Uterus (tissue), 4 donors: ENCODE results near the gene RNU6-1. TPM values are rescaled to one million over a fixed set of nuclear protein-coding genes. Genes with fewer than 3 reads are reported as not detected.
A peak's percentile ranks its signal among the peaks of the same experiment; 100 is the strongest.

ENCODE experiments used
- DNase-seq, 2 donors: peaks; one replicate each; pipeline ENCODE4 v3.0.0-alpha.2; 2019 to 2020
- H3K27ac ChIP-seq, 2 donors: fragments of 200-600 bp; sonication (generic); 1 replicate in 1 of 2; 2 replicates in 1 of 2; pipeline ENCODE4 v1.5.1; 2016 to 2018
- H3K27me3 ChIP-seq, 2 donors: fragments of 200-600 bp; sonication (generic); one replicate each; pipeline ENCODE4 v1.5.1; 2018 to 2019; ENCODE audit warnings: control low read depth in 1 of 2
- H3K36me3 ChIP-seq, 2 donors: fragments of 200-600 bp; sonication (generic); one replicate each; pipeline ENCODE4 v1.5.1; 2019; ENCODE audit warnings: control low read depth in 1 of 2
- H3K4me1 ChIP-seq, 2 donors: fragments of 200-600 bp; sonication (generic); one replicate each; pipeline ENCODE4 v1.5.1; 2018 to 2019; ENCODE audit warnings: control low read depth in 1 of 2
- H3K4me3 ChIP-seq, 2 donors: fragments of 200-600 bp; sonication (generic); 1 replicate in 1 of 2; 2 replicates in 1 of 2; pipeline ENCODE4 v1.5.1; 2018 to 2019; ENCODE audit warnings: mild to moderate bottlenecking in 1 of 2
- H3K9me3 ChIP-seq, 2 donors: fragments of 200-600 bp; sonication (generic); one replicate each; pipeline ENCODE4 v1.5.1; 2019; ENCODE audit warnings: control low read depth in 1 of 2
- POLR2A ChIP-seq, 2 donors: fragments of 450-650 bp; IDR thresholded peaks; one replicate each; pipeline ENCODE4 v1.6.1; 2016; ENCODE audit warnings: antibody characterized with exemption in 2 of 2, mild to moderate bottlenecking in 1 of 2, moderate library complexity in 1 of 2
- intact Hi-C: fragments of 100-400 bp; cut with DNase I; formaldehyde crosslinking; loops from one replicate; pipeline ENCODE4 v1.15.1; 2023; ENCODE audit warnings: low total_unique reads
- total RNA-seq, 4 donors: library from RNA; depleted of rRNA in 3 of 4; stranded (reverse); fragments of >200 nt in 3 of 4; gene quantifications; one replicate each; pipeline versions ENCODE4 v1.1.0 to v1.2.4, GENCODE V29; 2014 to 2023
- TF ChIP-seq, protein P1 (sequence below), 4 experiments: fragments of 200-600 bp in 2 of 4; fragments of 450-650 bp in 2 of 4; sonication (generic) in 2 of 4; IDR thresholded peaks; one replicate each; pipeline ENCODE4 v1.5.1; 2016 to 2019; ENCODE audit warnings: antibody characterized with exemption in 4 of 4, mild to moderate bottlenecking in 2 of 4, moderate library complexity in 1 of 4
- donor health status: DM: yes; HTN: yes; CAD: no.

The RNU6-1 gene
- total RNA-seq, 4 donors from 2014 or later, result not detected

GRCh38 chr15:67820992-67821783, 18.7 kb downstream of the RNU6-1 start:
- DNase-seq, result peak in 1 of 2 donors; percentile 45
- peaks cover 25 to 70% of the 10 kb centered on the region in 2 donors for H3K27me3 ChIP-seq
- intact Hi-C loops, result no loop called here
- no peak overlapping the region for H3K27ac ChIP-seq
- no peaks in the 10 kb centered on the region for H3K9me3 ChIP-seq
- no peak overlapping the region for H3K4me3 ChIP-seq
- H3K4me1 ChIP-seq, result peaks cover 0 to 11% of the 10 kb centered on the region in 2 donors
- H3K36me3 ChIP-seq, result no peaks in the 10 kb centered on the region
- TF ChIP-seq, protein P1, sequence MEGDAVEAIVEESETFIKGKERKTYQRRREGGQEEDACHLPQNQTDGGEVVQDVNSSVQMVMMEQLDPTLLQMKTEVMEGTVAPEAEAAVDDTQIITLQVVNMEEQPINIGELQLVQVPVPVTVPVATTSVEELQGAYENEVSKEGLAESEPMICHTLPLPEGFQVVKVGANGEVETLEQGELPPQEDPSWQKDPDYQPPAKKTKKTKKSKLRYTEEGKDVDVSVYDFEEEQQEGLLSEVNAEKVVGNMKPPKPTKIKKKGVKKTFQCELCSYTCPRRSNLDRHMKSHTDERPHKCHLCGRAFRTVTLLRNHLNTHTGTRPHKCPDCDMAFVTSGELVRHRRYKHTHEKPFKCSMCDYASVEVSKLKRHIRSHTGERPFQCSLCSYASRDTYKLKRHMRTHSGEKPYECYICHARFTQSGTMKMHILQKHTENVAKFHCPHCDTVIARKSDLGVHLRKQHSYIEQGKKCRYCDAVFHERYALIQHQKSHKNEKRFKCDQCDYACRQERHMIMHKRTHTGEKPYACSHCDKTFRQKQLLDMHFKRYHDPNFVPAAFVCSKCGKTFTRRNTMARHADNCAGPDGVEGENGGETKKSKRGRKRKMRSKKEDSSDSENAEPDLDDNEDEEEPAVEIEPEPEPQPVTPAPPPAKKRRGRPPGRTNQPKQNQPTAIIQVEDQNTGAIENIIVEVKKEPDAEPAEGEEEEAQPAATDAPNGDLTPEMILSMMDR (IDR thresholded peaks at IDR 0.05), result no peak
- no peak for TF ChIP-seq POLR2A (IDR thresholded peaks at IDR 0.05)

- Histone ChIP-seq H3K36me3 (no peaks in the 10 kb centered on the region), H3K4me1 (peaks cover 0 to 3% of the 10 kb centered on the region in 2 donors), H3K4me3 (no peak overlapping the region), H3K9me3 (peaks cover 0 to 6% of the 10 kb centered on the region in 2 donors), H3K27me3 (peaks cover 16 to 64% of the 10 kb centered on the region in 2 donors), H3K27ac (no peak overlapping the region)
- DNase-seq, result no peak
- intact Hi-C loops, result no loop called here
- TF ChIP-seq POLR2A (IDR thresholded peaks at IDR 0.05), result no peak
- TF ChIP-seq, protein P1 (IDR thresholded peaks at IDR 0.05), result no peak
These were observed 19.5 kb downstream of the RNU6-1 start for GRCh38 chr15:67820122-67820991.

DNA sequence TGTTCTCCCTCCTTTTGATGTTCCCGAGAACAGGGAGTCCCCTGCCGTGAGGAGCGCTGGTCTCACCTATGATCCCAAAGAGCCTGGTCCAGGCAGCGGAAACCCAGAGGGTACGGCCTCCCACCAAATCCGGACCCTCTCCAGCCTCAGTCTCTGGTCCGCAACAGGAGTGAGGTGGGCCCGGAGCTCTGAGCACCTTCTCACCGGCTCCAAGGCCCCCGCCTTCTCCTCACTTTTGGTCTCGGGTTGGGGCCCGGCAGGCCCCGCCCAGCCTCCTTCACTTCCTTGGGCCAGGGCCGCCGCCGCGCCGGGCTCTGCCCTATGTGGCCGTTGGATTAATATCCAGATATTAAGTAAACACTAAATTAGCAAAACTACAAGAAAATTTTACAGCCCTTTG, 20.2 kb downstream of the RNU6-1 start:
- H3K36me3 ChIP-seq, result no peaks in the 10 kb centered on the region
- no peak overlapping the region for H3K4me3 ChIP-seq
- peaks cover 0 to 10% of the 10 kb centered on the region in 2 donors for H3K9me3 ChIP-seq
- TF ChIP-seq, protein P1 (IDR thresholded peaks at IDR 0.05), result no peak
- no peak for TF ChIP-seq POLR2A (IDR thresholded peaks at IDR 0.05)
- intact Hi-C loops, result no loop called here
- H3K27ac ChIP-seq, result no peak overlapping the region
- H3K4me1 ChIP-seq, result no peaks in the 10 kb centered on the region
- DNase-seq, result no peak
- H3K27me3 ChIP-seq, result peaks cover 12 to 56% of the 10 kb centered on the region in 2 donors

DNA sequence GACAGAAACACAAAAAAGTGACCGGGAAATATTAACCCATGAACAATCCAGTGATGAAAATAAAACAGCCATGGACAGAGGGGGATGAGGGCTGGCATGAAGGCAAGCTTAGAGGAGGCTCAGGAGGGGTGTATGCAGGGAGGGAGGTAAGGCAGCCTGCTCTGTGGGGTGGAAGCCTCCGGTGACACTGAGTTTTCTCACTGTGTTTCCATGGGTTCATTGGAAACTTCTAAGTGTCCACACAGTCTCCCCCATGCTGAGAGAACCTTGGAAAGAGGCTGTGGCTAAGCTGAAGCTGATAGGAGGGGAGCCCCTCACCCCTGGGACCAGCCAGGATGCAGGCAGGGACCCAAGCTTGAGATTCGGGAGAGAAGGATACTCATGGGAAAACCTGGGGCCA, 21.4 kb downstream of the RNU6-1 start:
- TF ChIP-seq, protein P1 (IDR thresholded peaks at IDR 0.05), result no peak
- no peak for TF ChIP-seq POLR2A (IDR thresholded peaks at IDR 0.05)
- H3K27ac ChIP-seq, result no peak overlapping the region
- H3K36me3 ChIP-seq, result no peaks in the 10 kb centered on the region
- H3K4me1 ChIP-seq, result no peaks in the 10 kb centered on the region
- H3K9me3 ChIP-seq, result peaks cover 0 to 10% of the 10 kb centered on the region in 2 donors
- no peak for DNase-seq
- peaks cover 12 to 46% of the 10 kb centered on the region in 2 donors for H3K27me3 ChIP-seq
- intact Hi-C loops, result no loop called here
- no peak overlapping the region for H3K4me3 ChIP-seq

DNA sequence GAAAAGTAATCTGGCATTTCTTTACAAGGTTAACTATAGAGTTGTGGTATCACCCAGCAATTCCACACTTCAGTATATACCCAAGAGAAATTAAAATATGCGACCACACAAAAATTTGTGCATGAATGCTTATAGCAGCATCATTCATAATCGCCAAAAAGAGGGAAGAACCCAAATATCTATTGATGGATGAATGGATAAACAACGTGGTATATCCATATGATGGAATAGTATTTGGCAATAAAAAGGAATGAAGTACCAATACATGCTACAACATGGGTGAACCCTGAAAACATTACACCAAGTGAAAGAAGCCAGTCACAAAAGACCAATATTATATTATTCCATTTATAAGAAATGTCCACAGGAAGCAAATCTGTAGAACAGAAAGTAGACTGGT, 23.2 kb downstream of the RNU6-1 start:
- intact Hi-C loops, result no loop called here
- TF ChIP-seq POLR2A (IDR thresholded peaks at IDR 0.05), result no peak
- TF ChIP-seq, protein P1 (IDR thresholded peaks at IDR 0.05), result no peak
- peaks cover 0 to 10% of the 10 kb centered on the region in 2 donors for H3K9me3 ChIP-seq
- DNase-seq, result no peak
- no peaks in the 10 kb centered on the region for H3K36me3 ChIP-seq
- H3K4me1 ChIP-seq, result no peaks in the 10 kb centered on the region
- H3K27ac ChIP-seq, result no peak overlapping the region
- H3K27me3 ChIP-seq, result peaks cover 6 to 34% of the 10 kb centered on the region in 2 donors
- no peak overlapping the region for H3K4me3 ChIP-seq
